Neural cell (in vitro differentiated cells): ENCODE results near the gene CD200. TPM values are rescaled to one million over a fixed set of nuclear protein-coding genes. Genes with fewer than 3 reads are reported as not detected.

Source experiments
- H2AFZ ChIP-seq: fragments of 200-600, 300-800 bp; sonication (generic), shearing (Covaris generic); 2 replicates; pipeline ENCODE4 v1.6.0; 2014; ENCODE audit warnings: low read depth, mild to moderate bottlenecking, antibody characterized with exemption, low read length, moderate library complexity
- H3F3A ChIP-seq: fragments of 200-600 bp; shearing (Covaris generic); 2 replicates; pipeline ENCODE4 v1.6.1; 2016; ENCODE audit warnings: mild to moderate bottlenecking, moderate library complexity, mixed read lengths, antibody characterized with exemption, low read length; ENCODE audit not compliant: insufficient read depth, poor library complexity, severe bottlenecking
- H3K27ac ChIP-seq: fragments of 200-600, 300-800 bp; sonication (generic), shearing (Covaris generic); 2 replicates; pipeline ENCODE4 v1.5.1; 2014; ENCODE audit warnings: mild to moderate bottlenecking, low read length, moderate library complexity
- H3K27me3 ChIP-seq: fragments of 300-800, 200-600 bp; sonication (generic), shearing (Covaris generic); 2 replicates; pipeline ENCODE4 v1.6.0; 2014; ENCODE audit warnings: mild to moderate bottlenecking, low read depth, low read length, moderate library complexity; ENCODE audit not compliant: insufficient read depth
- H3K36me3 ChIP-seq: fragments of 300-800, 200-600 bp; sonication (generic), shearing (Covaris generic); 2 replicates; pipeline ENCODE4 v1.5.1; 2014; ENCODE audit warnings: mild to moderate bottlenecking, antibody characterized with exemption, low read length, moderate library complexity; ENCODE audit not compliant: insufficient read depth
- H3K4me2 ChIP-seq: fragments of 300-800, 200-600 bp; sonication (generic), shearing (Covaris generic); 2 replicates; pipeline ENCODE4 v1.6.0; 2014; ENCODE audit warnings: mild to moderate bottlenecking, low read length
- H3K4me3 ChIP-seq: fragments of 300-800, 200-600 bp; sonication (generic), shearing (Covaris generic); 2 replicates; pipeline ENCODE4 v1.5.1; 2014; ENCODE audit warnings: mild to moderate bottlenecking, low read length, moderate library complexity
- H3K79me2 ChIP-seq: fragments of 200-600 bp; shearing (Covaris generic); replicated peaks from 2 replicates; pipeline ENCODE4 v1.6.0; 2014; ENCODE audit warnings: mild to moderate bottlenecking, low read length, moderate library complexity; ENCODE audit not compliant: insufficient read depth
- H3K9ac ChIP-seq: fragments of 300-800, 200-600 bp; sonication (generic), shearing (Covaris generic); 2 replicates; pipeline ENCODE4 v1.6.1; 2016; ENCODE audit warnings: mild to moderate bottlenecking, low read length, mixed read lengths
- H3K9me2 ChIP-seq: fragments of 200-600 bp; shearing (Covaris generic); 2 replicates; pipeline ENCODE4 v1.6.1; 2016; ENCODE audit warnings: mild to moderate bottlenecking, low read length, mixed read lengths; ENCODE audit not compliant: insufficient read depth
- H3K9me3 ChIP-seq: fragments of 200-600, 300-800 bp; sonication (generic), shearing (Covaris generic); 2 replicates; pipeline ENCODE4 v1.6.1; 2016; ENCODE audit warnings: mild to moderate bottlenecking, mixed run types, low read length, moderate library complexity, mixed read lengths
- H4K20me1 ChIP-seq: fragments of 200-600 bp; shearing (Covaris generic); 2 replicates; pipeline ENCODE4 v1.6.1; 2016; ENCODE audit warnings: mild to moderate bottlenecking, mixed run types; ENCODE audit not compliant: insufficient read depth
- CTCF ChIP-seq: fragments of 450-650 bp; IDR thresholded peaks from 2 replicates; pipeline ENCODE4 v1.5.1; 2014; ENCODE audit warnings: antibody characterized with exemption, mild to moderate bottlenecking, moderate library complexity; ENCODE audit not compliant: poor library complexity, severe bottlenecking
- EP300 ChIP-seq: fragments of 450-650 bp; conservative IDR thresholded peaks from 2 replicates; pipeline ENCODE4 v1.6.1; 2014; ENCODE audit warnings: antibody characterized with exemption, mild to moderate bottlenecking, moderate library complexity; ENCODE audit not compliant: poor library complexity, severe bottlenecking
- EZH2 ChIP-seq: fragments of 200-600, 300-800 bp; shearing (Covaris generic), sonication (generic); IDR thresholded peaks from 2 replicates; pipeline ENCODE4 v1.6.1; 2014; ENCODE audit warnings: antibody characterized with exemption, low read length, borderline replicate concordance, mild to moderate bottlenecking; ENCODE audit not compliant: insufficient read depth, poor library complexity, severe bottlenecking
- POLR2AphosphoS5 ChIP-seq: IDR thresholded peaks from 2 replicates; pipeline ENCODE4 v1.6.1; 2012
- RAD21 ChIP-seq: fragments of 450-650 bp; conservative IDR thresholded peaks from 2 replicates; pipeline ENCODE4 v1.6.1; 2014; ENCODE audit warnings: antibody characterized with exemption, mild to moderate bottlenecking, moderate library complexity
- REST ChIP-seq: IDR thresholded peaks from 2 replicates; pipeline ENCODE4 v1.6.1; 2012; ENCODE audit warnings: borderline replicate concordance
- SMC3 ChIP-seq: fragments of 450-650 bp; conservative IDR thresholded peaks from 2 replicates; pipeline ENCODE4 v1.6.1; 2014; ENCODE audit warnings: antibody characterized with exemption, mild to moderate bottlenecking, moderate library complexity; ENCODE audit not compliant: poor library complexity
- polyA plus RNA-seq: library from polyadenylated mRNA; depleted of rRNA; stranded (reverse); fragments of >200 nt; gene quantifications from 2 replicates; pipeline ENCODE4 v1.2.3, GENCODE V29; 2014

CD200 gene
- polyA plus RNA-seq, 1 donor from 2014 or later: 174 TPM

- no peaks in the 10 kb centered on the region for H3K79me2 ChIP-seq
- H3K36me3 ChIP-seq: peaks cover 32% of the 10 kb centered on the region
- no peak overlapping the region for H3K9ac ChIP-seq
- no peaks in the 10 kb centered on the region for H4K20me1 ChIP-seq
- H3K27me3 ChIP-seq: no peaks in the 10 kb centered on the region
- no peak for TF ChIP-seq EZH2
- TF ChIP-seq EP300: no peak
- no peak for TF ChIP-seq CTCF
- no peak for TF ChIP-seq RAD21
- TF ChIP-seq SMC3: no peak
- H3K4me3 ChIP-seq: no peak overlapping the region
- H2AFZ ChIP-seq: no peak overlapping the region
- no peaks in the 10 kb centered on the region for H3K9me3 ChIP-seq
- H3F3A ChIP-seq: no peaks in the 10 kb centered on the region
- H3K4me2 ChIP-seq: no peak overlapping the region
- H3K9me2 ChIP-seq: no peaks in the 10 kb centered on the region
- no peak overlapping the region for H3K27ac ChIP-seq
Measured at GRCh38 chr3:112357930-112358780, 25.2 kb downstream of the CD200 start.

- no peaks in the 10 kb centered on the region for H4K20me1 ChIP-seq
- no peak for TF ChIP-seq SMC3
- TF ChIP-seq REST: no peak
- no peak for TF ChIP-seq EZH2
- TF ChIP-seq RAD21: no peak
- no peak for TF ChIP-seq POLR2AphosphoS5
- H2AFZ ChIP-seq: no peak overlapping the region
- H3K9me2 ChIP-seq: no peaks in the 10 kb centered on the region
- no peak overlapping the region for H3K4me2 ChIP-seq
- H3F3A ChIP-seq: no peaks in the 10 kb centered on the region
- H3K4me3 ChIP-seq: no peak overlapping the region
- H3K79me2 ChIP-seq: no peaks in the 10 kb centered on the region
- no peaks in the 10 kb centered on the region for H3K9me3 ChIP-seq
- H3K9ac ChIP-seq: no peak overlapping the region
- H3K27ac ChIP-seq: no peak overlapping the region
- H3K36me3 ChIP-seq: peaks cover 32% of the 10 kb centered on the region
- no peaks in the 10 kb centered on the region for H3K27me3 ChIP-seq
Measured at GRCh38 chr3:112360561-112360960, 27.6 kb downstream of the CD200 start.

- Histone ChIP-seq H3K36me3 (peaks cover 34% of the 10 kb centered on the region), H3K27me3 (no peaks in the 10 kb centered on the region), H3K9me3 (no peaks in the 10 kb centered on the region), H3K9ac (no peak overlapping the region), H2AFZ (no peak overlapping the region), H3K4me2 (no peak overlapping the region), H4K20me1 (no peaks in the 10 kb centered on the region), H3K79me2 (no peaks in the 10 kb centered on the region), H3F3A (no peaks in the 10 kb centered on the region), H3K27ac (no peak overlapping the region), H3K9me2 (no peaks in the 10 kb centered on the region), H3K4me3 (no peak overlapping the region)
- no peak for TF ChIP-seq RAD21
- TF ChIP-seq CTCF: no peak
Measured at GRCh38 chr3:112362221-112362620, 29.3 kb downstream of the CD200 start.
